Kidney (tissue), 14 donors: ENCODE measurements around the gene MPHOSPH9. TPM values are rescaled to one million over a fixed set of nuclear protein-coding genes. Genes with fewer than 3 reads are reported as not detected.

Experiments used
- DNase-seq, 5 donors: peaks; one replicate each; pipeline ENCODE4 v3.0.0-alpha.2; 2013 to 2020
- FAIRE-seq: peaks from 2 replicates; lab custom pipeline; 2012; peaks lifted over from hg19 to GRCh38; lab: Jason Lieb, UNC
- H3K27ac ChIP-seq, 2 donors: one replicate each; pipeline ENCODE4 v1.7.0; 2013; ENCODE audit warnings: low read depth in 2 of 2, low read length in 2 of 2, inconsistent platforms in 1 of 2
- H3K27me3 ChIP-seq: one replicate; pipeline ENCODE4 v1.7.1; 2013; ENCODE audit warnings: low read length, inconsistent platforms; ENCODE audit not compliant: control insufficient read depth, insufficient read depth
- H3K36me3 ChIP-seq, 3 donors: one replicate each; pipeline versions ENCODE4 v1.7.0 to v1.7.1; 2013; ENCODE audit warnings: low read length in 3 of 3, control low read depth in 1 of 3, inconsistent platforms in 1 of 3; ENCODE audit not compliant: insufficient read depth in 3 of 3, control insufficient read depth in 2 of 3
- H3K4me1 ChIP-seq, 3 donors: one replicate each; pipeline versions ENCODE4 v1.7.0 to v1.7.1; 2013; ENCODE audit warnings: low read length in 3 of 3, inconsistent platforms in 1 of 3, low read depth in 1 of 3; ENCODE audit not compliant: control insufficient read depth in 2 of 3, insufficient read depth in 2 of 3
- H3K4me3 ChIP-seq, 3 donors: one replicate each; pipeline versions ENCODE4 v1.7.0 to v1.8.1; 2013; ENCODE audit warnings: low read length in 3 of 3, control low read depth in 1 of 3, inconsistent platforms in 1 of 3
- H3K9ac ChIP-seq, 3 donors: one replicate each; pipeline versions ENCODE4 v1.7.0 to v1.7.1; 2013; ENCODE audit warnings: low read length in 3 of 3, control low read depth in 1 of 3, inconsistent platforms in 1 of 3
- H3K9me3 ChIP-seq, 3 donors: one replicate each; pipeline versions ENCODE4 v1.7.0 to v1.7.1; 2013; ENCODE audit warnings: low read length in 3 of 3, control low read depth in 1 of 3, inconsistent platforms in 1 of 3; ENCODE audit not compliant: control insufficient read depth in 2 of 3, insufficient read depth in 1 of 3
- intact Hi-C: fragments of 100-400 bp; cut with DNase I; formaldehyde crosslinking; loops from one replicate; pipeline ENCODE4 v1.11.1; 2022
- polyA plus RNA-seq: library from polyadenylated mRNA; stranded (reverse); fragments of 350-450 nt; fragmentation: Illumina TruSeq; extraction: RNeasy Lipid Tissue Mini Kit (QIAGEN cat#74804); gene quantifications from one replicate; pipeline ENCODE4 v1.2.3, GENCODE V29; 2014; ENCODE audit warnings: low read depth, low replicate concordance; ENCODE audit not compliant: insufficient read depth
- total RNA-seq: library from RNA; stranded (reverse); fragmentation: NEBNext Ultra II Directional; extraction: Animal tissue kit (Norgen Biotek cat#: 25700); gene quantifications from one replicate; pipeline ENCODE4 v1.2.1, GENCODE V29; 2021
- TF ChIP-seq, protein P1 (sequence below): IDR thresholded peaks from 3 replicates; pipeline ENCODE4 v1.5.1; 2012; ENCODE audit warnings: mild to moderate bottlenecking, moderate library complexity, borderline replicate concordance; ENCODE audit not compliant: insufficient read depth; ENCODE audit errors: extremely low read depth
- donor health status: control.
- donor health status: control.
- donor health status: control.
- donor health status: control.
- donor health status: control.
- donor health status: DM: yes; HTN: yes; CAD: no.
- donor health status: Normal renal cell carcinoma (clear cell type).

The MPHOSPH9 gene
- total and polyA plus RNA-seq, 2 donors from 2014 or later: 7.2 to 25.2 TPM

DNA sequence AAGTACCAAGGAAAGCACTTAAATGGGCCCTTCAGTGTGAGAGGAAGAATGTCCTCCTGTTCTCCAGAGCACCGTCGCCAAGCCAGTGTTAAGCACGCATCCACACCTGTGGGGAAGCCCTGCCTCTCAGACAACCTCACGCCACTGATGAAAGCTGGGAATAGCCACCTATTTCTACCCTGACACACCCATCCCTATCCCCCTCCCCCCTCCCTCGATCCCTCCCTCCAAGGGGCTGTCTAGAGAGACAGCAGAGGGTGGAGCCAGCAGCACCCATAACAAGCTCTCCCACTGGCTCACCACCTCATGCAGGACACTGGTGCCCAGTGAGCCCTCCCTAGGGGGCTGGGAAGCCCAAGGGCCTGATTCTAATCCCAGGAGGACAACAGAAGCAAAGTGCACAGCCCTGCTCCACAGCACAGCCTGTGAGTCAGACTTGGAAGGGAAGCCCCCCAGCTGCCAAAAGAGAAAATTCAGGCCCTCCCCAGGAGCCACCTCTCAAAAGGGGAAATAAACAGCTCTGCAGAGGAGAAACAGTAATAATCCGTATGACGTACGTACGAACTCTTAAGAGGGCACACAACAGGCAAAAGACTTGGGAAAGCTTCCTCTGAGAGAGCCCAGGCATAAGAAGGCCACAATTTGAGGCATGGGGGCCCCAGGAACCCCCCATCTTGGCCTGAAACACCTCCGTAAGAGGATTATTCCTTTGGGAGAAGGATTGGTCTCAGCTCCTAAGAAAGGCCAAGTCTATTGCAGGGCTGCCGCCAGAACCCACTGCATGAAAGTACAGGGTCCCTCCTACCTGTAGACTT, 89.8 kb downstream of the MPHOSPH9 start:
- FAIRE-seq: no peak
- intact Hi-C loops: no loop called here
- DNase-seq: peak in 1 of 5 donors; percentile 86
- Histone ChIP-seq H3K9me3 (no peaks in the 10 kb centered on the region), H3K9ac (peak overlapping the region in 1 of 3 donors; percentile 44), H3K36me3 (no peaks in the 10 kb centered on the region), H3K4me3 (no peak overlapping the region), H3K4me1 (peaks cover 3 to 45% (median 32%) of the 10 kb centered on the region in 3 donors), H3K27ac (peak overlapping the region; percentile 80 to 89), H3K27me3 (no peaks in the 10 kb centered on the region)
- TF ChIP-seq, protein P1, sequence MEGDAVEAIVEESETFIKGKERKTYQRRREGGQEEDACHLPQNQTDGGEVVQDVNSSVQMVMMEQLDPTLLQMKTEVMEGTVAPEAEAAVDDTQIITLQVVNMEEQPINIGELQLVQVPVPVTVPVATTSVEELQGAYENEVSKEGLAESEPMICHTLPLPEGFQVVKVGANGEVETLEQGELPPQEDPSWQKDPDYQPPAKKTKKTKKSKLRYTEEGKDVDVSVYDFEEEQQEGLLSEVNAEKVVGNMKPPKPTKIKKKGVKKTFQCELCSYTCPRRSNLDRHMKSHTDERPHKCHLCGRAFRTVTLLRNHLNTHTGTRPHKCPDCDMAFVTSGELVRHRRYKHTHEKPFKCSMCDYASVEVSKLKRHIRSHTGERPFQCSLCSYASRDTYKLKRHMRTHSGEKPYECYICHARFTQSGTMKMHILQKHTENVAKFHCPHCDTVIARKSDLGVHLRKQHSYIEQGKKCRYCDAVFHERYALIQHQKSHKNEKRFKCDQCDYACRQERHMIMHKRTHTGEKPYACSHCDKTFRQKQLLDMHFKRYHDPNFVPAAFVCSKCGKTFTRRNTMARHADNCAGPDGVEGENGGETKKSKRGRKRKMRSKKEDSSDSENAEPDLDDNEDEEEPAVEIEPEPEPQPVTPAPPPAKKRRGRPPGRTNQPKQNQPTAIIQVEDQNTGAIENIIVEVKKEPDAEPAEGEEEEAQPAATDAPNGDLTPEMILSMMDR: no peak

DNA sequence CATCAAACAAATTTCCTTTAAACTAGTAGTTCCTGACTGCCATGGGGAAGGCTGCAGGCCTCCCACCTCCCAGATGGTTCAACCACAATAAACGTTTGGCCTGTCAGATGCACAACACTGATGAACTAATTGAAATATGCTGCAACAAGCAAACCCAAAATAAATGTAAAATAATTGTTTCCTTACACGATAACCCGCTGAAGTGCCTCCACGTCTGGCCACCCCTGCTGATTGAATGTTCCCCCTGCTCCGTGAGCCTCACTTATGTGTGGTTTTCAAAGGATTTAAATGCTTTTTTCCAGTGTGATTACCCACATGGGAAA, 90.5 kb downstream of the MPHOSPH9 start:
- Histone ChIP-seq H3K27me3 (no peaks in the 10 kb centered on the region), H3K4me1 (peaks cover 3 to 45% (median 32%) of the 10 kb centered on the region in 3 donors), H3K9ac (peak overlapping the region in 1 of 3 donors; percentile 44), H3K4me3 (peak overlapping the region in 1 of 3 donors; percentile 7), H3K9me3 (no peaks in the 10 kb centered on the region), H3K36me3 (no peaks in the 10 kb centered on the region), H3K27ac (peak overlapping the region; percentile 80 to 89)
- FAIRE-seq: no peak
- no peak for DNase-seq
- intact Hi-C loops: no loop called here
- TF ChIP-seq, protein P1: no peak

DNA sequence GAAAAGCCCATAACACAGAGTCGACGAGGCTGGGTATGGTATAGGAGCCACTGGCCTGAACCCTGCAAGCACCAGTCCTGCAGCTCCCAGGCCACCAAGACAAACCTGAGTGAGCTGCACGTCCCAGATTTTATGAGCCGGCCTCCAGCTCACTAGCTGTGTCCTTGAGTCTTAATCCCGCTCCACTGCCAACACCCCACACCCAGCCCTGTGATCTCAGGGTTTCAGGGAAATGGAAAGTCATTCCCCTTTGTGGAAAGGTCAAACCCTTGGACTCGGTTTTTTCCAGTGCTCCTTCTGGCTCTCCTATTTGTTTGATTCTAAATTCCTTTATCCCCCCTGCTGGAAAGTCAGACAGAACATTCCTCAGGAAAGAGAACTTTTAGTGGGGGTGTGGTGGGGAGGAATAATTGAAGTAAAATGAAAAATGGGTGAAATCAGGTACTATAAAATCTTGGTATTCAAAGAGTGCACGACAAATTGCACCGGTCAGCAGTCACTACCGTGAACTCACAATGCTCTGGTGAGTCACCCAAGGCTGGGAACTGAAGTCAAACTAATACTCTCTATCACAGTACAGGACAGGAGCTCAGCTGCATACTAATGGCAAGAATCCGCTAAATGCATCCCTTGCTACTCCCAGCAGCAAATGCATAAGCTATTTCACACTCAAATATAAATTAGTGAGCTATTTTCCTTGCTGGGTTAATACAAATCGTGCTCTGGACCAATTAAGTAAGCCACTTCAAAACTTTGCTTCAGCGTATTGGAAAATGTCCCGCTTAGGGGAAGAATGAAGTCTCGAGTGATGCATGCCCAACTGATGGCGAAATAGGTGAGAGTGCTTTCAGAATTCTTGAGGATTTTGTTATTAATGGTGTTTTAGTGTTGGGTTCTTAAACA, 91.1 kb downstream of the MPHOSPH9 start:
- H3K27ac ChIP-seq: peak overlapping the region; percentile 80 to 89
- TF ChIP-seq, protein P1: no peak
- peak overlapping the region in 1 of 3 donors; percentile 43 for H3K9ac ChIP-seq
- H3K4me3 ChIP-seq: peak overlapping the region in 1 of 3 donors; percentile 7
- DNase-seq (peak in 4 of 5 donors; percentile 39 to 92 (median 62)), FAIRE-seq (no peak)
- H3K36me3 ChIP-seq: no peaks in the 10 kb centered on the region
- H3K9me3 ChIP-seq: no peaks in the 10 kb centered on the region
- intact Hi-C loops: no loop called here
- H3K4me1 ChIP-seq: peaks cover 3 to 45% (median 32%) of the 10 kb centered on the region in 3 donors
- H3K27me3 ChIP-seq: no peaks in the 10 kb centered on the region
